NCI-H524 treated with DMSO at 0.1 percent for 48 hours (cell line): ENCODE data around the gene FARS2.

Experiments
- DNase-seq: peaks from one replicate; lab custom pipeline; 2025; lab: John Stamatoyannopoulos, UW

Gene FARS2

GRCh38 chr6:5249451-5250122 is 11.7 kb upstream of the FARS2 start:
- DNase-seq = no peak

- no peak for DNase-seq
These were observed 10.9 kb upstream of the FARS2 start for GRCh38 chr6:5250451-5250850.

GRCh38 chr6:5250911-5251310 is 10.4 kb upstream of the FARS2 start:
- DNase-seq = no peak

- DNase-seq = no peak
These were observed 4.4 kb upstream of the FARS2 start for GRCh38 chr6:5256952-5257351.

GRCh38 chr6:5257400-5257799 is 3.9 kb upstream of the FARS2 start:
- no peak for DNase-seq

GRCh38 chr6:5259428-5259827 is 1.9 kb upstream of the FARS2 start:
- no peak for DNase-seq

- DNase-seq = no peak
These were observed 1.1 kb upstream of the FARS2 start for GRCh38 chr6:5260111-5260620.

- DNase-seq = no peak
These were observed 314 bp downstream of the FARS2 start for GRCh38 chr6:5261545-5262109.

- DNase-seq = no peak
These were observed 5.1 kb downstream of the FARS2 start for GRCh38 chr6:5266423-5266822.

GRCh38 chr6:5270093-5270680 is 8.9 kb downstream of the FARS2 start:
- no peak for DNase-seq

- no peak for DNase-seq
These were observed 10.6 kb downstream of the FARS2 start for GRCh38 chr6:5271926-5272325.

GRCh38 chr6:5274231-5274630 is 12.9 kb downstream of the FARS2 start:
- DNase-seq = no peak

- DNase-seq = no peak
These were observed 14.2 kb downstream of the FARS2 start for GRCh38 chr6:5275497-5275896.

- no peak for DNase-seq
These were observed 15.3 kb downstream of the FARS2 start for GRCh38 chr6:5276581-5276980.

- DNase-seq = no peak
These were observed 16.3 kb downstream of the FARS2 start for GRCh38 chr6:5277589-5277988.

- no peak for DNase-seq
These were observed 16.7 kb downstream of the FARS2 start for GRCh38 chr6:5278047-5278446.

- no peak for DNase-seq
These were observed 17.3 kb downstream of the FARS2 start for GRCh38 chr6:5278565-5279120.

GRCh38 chr6:5279891-5280338 is 18.6 kb downstream of the FARS2 start:
- no peak for DNase-seq

GRCh38 chr6:5280920-5281319 is 19.6 kb downstream of the FARS2 start:
- no peak for DNase-seq

GRCh38 chr6:5282191-5282623 is 20.9 kb downstream of the FARS2 start:
- no peak for DNase-seq

- no peak for DNase-seq
These were observed 23.8 kb downstream of the FARS2 start for GRCh38 chr6:5285081-5285480.

- DNase-seq = no peak
These were observed 24.2 kb downstream of the FARS2 start for GRCh38 chr6:5285526-5285925.

GRCh38 chr6:5286780-5287179 is 25.5 kb downstream of the FARS2 start:
- no peak for DNase-seq
